Measurements from ENCODE around the gene CLIP1.

CLIP1 gene

GRCh38 chr12:122226366-122227125 lies 195.9 kb downstream of the CLIP1 start:
- Histone ChIP-seq H3K36me3 (ENCODE audit: control insufficient read depth in 5 of 5, insufficient read depth in 5 of 5, low read length in 5 of 5) (peaks cover 17 to 42% (median 23%) of the 10 kb centered on the region in 5 donors), H3K9ac (ENCODE audit: low read length in 5 of 5) (no peak overlapping the region), H3K9me3 (ENCODE audit: control insufficient read depth in 5 of 5, low read length in 5 of 5) (no peaks in the 10 kb centered on the region), H3K4me1 (ENCODE audit: control insufficient read depth in 5 of 5, insufficient read depth in 5 of 5, low read length in 5 of 5) (peaks cover 2 to 23% (median 19%) of the 10 kb centered on the region in 5 donors), H3K27me3 (ENCODE audit: control insufficient read depth in 5 of 5, insufficient read depth in 4 of 5, low read length in 5 of 5) (no peaks in the 10 kb centered on the region), H3K27ac (ENCODE audit: low read depth, low read length) (no peak overlapping the region), H3K4me3 (ENCODE audit: low read depth in 1 of 5, low read length in 5 of 5) (peak overlapping the region; percentile 52 to 72 (median 65))

DNA sequence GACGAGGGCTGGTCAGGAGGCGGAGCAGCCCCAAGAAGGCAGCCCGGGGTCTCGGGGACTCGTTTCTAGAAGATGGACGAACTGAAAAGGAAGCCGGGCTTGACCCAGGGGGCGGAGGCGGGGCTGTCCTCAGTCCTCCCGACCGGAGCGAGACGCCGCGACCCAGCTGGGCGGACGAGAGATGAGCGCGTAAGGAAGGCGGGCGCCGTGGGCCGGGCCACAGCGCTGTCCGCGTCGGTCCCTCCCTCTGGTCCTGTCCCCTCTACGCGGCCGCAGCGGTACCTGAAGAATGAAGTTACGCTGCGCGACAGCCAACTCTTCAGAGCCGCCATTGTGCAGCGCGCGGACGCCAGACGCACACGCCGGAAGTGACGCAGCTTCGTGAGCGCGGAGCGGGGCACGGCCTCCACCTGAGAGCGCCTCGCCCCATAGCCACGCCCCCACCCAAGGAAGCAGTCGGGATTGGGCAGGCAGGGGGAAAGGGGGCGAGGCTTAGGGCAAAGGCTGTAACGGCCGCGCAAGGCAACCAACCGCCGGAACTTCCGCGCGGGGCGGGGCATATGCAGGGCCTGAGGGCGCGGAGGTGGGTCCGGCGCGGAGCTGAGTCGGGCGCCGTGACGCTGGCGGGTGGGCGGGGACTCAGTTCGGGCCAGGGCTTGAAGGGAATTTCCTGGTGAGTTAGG lies 196.6 kb downstream of the CLIP1 start, which contains the start of gene DIABLO:
DIABLO (minus strand) TSS at position 370 of the 683 bp plus-strand sequence; CDS start at position 332, 38 bp downstream.
- Histone ChIP-seq H3K4me1 (ENCODE audit: control insufficient read depth in 5 of 5, insufficient read depth in 5 of 5, low read length in 5 of 5) (peaks cover 2 to 23% (median 19%) of the 10 kb centered on the region in 5 donors), H3K4me3 (ENCODE audit: low read depth in 1 of 5, low read length in 5 of 5) (peak within 1 kb of the TSS; percentile 63 to 99 (median 88)), H3K27me3 (ENCODE audit: control insufficient read depth in 5 of 5, insufficient read depth in 4 of 5, low read length in 5 of 5) (no peaks in the 10 kb centered on the region), H3K36me3 (ENCODE audit: control insufficient read depth in 5 of 5, insufficient read depth in 5 of 5, low read length in 5 of 5) (peaks cover 18 to 42% (median 20%) of the 10 kb centered on the region in 5 donors), H3K9ac (ENCODE audit: low read length in 5 of 5) (peak within 1 kb of the TSS; percentile 68 to 92 (median 90)), H3K27ac (ENCODE audit: low read depth, low read length) (peak within 1 kb of the TSS; percentile 82), H3K9me3 (ENCODE audit: control insufficient read depth in 5 of 5, low read length in 5 of 5) (no peaks in the 10 kb centered on the region)

Measured in subcutaneous abdominal adipose tissue (tissue), 5 donors.